RPMI8226 (cell line): ENCODE measurements around the gene PRLR.
"Not testable (repeated sequence)": the region's sequence is repeated elsewhere in the genome, so short reads cannot be mapped to it uniquely, and the experiment has no call there.

Experiments
- DNase-seq: peaks from one replicate; pipeline ENCODE4 v3.0.0-alpha.2; 2015

PRLR gene

DNA sequence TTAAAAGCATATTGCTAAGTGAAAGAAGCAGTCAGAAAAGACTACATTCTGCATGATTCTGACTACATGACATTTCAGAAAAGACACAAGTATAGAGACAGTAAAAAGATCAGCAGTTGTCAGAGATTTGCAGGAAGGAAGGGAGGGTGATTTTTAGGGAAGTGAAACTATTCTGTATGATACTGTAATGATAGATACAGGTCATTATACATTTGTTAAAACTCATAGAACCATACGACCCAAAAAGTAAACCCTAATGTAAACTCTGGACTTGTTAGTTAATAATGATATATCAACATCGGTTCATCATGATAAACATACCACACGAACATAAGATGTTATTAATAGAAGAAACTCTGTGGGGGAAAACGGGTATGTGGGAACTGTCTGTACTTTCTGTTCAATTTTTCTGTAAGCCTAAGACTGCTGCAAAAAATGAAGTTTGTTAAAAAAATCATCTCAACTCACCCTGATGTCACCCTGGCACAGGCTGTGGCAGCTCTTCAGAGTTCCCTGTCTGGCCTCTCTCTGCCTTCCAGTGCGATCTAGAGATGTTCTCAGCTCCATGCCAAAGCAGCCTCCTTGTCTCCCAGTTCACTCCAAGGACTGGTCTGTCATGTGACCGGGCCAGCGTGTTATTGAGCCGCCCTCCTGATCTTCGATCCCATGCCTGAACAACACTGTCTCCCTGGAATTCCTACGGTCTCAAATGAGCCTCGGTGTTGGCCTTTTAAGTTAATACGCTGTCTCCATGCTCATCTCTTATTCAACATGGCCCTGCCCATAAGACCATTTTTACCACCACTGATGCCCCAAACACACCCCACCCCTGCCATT, 35.4 kb downstream of the PRLR start:
- DNase-seq = peak; percentile 30

DNA sequence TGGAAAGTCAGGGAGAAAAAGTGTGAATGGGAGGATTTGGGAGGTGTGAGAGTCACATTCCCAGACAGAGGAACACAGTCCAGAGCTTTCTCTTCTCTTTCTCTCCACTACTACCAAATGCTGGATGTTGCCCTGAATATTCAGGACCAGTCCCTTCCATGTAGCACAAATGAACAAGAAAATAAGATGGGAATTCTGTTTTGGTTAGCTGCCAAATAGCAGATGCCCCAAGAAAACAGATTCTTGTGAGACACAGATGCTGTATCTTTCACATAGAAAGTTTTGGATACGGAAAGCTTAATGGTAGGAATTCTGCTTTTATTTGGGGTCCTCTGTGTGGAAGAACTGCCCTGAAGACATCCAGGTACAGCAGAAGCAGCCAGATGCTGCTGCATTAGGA, 37.8 kb downstream of the PRLR start:
- no peak for DNase-seq

DNA sequence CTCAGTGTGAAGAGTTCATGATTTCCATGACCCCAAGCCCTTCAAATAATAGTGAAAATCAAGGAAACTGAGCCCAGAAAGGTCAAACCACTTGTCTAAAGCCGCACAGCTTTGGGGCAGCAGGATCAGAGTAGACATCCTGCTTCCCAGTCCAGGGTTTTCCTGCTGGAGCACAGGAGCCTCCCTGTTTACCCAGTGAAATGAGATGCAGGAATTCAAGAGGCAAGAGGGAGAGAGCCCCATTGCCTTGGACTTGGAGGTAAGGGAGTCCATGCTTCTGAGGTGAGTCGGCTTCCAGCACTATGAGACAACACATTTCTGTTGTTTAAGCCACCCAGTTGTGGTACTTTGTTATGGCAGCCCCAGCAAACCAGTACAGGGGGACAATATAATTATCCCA, 40.5 kb downstream of the PRLR start:
- DNase-seq = not testable (repeated sequence)

DNA sequence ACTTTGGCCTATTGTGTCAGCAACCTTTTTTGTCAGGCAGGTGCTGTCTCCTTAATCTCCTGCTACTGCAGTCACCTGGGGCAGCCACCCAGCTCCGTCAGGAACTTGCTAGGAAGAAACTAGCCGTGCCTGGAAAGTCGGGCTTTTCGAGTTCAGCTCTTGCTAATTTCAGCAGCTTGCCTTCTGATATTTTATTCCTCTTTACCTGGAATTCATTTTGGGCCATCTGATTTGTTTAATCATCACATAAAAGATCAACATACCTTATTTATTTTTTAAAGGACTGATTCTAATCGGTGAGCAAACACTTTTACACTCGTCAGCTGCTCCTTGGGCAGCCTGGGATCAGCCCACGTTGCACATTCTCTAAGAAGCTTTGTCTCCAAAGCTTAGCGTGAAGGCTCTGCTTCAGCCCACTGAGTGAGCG, 42.2 kb downstream of the PRLR start:
- no peak for DNase-seq

DNA sequence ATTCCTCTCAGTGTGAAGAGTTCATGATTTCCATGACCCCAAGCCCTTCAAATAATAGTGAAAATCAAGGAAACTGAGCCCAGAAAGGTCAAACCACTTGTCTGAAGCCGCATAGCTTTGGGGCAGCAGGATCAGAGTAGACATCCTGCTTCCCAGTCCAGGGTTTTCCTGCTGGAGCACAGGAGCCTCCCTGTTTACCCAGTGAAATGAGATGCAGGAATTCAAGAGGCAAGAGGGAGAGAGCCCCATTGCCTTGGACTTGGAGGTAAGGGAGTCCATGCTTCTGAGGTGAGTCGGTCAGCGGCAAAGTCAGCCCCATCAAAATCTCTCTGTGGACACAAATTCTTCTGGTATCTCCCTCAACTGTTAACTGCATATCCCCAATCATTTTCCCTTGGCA, 42.7 kb downstream of the PRLR start:
- not testable (repeated sequence) for DNase-seq

DNA sequence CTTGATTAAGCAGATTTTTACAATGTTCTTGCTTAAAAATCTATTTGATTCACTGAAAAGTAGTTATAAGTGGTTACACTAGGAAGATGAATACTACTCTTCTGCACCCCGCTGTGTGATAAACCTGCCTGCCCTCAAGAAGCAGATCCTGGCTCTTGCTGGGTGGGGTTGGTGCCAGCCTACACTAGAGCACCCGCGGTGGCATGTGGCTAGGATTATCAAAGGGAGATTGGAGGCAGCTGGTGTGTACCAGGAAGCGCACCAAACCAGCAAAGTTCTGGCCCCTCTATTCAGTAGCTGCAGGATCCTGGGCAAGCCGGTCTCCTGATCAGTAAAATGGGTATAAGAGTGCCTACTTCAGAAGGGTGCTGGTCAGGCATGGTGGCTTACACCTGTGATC, 43.5 kb downstream of the PRLR start:
- no peak for DNase-seq

DNA sequence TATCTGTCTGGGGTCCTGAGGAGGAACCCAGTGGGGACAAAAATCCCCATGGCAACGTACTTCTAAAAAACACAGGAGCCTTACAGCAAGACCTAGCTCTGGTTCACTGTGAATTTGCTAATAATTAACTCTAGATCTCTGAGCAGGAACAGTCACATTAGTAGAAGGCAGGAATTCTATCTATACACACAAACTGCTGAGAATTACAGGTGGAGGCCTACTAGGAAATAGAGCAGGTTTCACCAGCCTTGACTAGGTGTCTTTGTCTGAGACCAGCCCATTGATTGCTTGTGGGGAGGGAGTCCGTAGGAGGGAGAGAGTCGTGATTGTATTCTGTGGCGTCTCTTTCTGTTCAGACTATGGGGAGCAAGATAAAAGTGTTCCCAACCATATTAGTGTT, 44.8 kb downstream of the PRLR start:
- no peak for DNase-seq

DNA sequence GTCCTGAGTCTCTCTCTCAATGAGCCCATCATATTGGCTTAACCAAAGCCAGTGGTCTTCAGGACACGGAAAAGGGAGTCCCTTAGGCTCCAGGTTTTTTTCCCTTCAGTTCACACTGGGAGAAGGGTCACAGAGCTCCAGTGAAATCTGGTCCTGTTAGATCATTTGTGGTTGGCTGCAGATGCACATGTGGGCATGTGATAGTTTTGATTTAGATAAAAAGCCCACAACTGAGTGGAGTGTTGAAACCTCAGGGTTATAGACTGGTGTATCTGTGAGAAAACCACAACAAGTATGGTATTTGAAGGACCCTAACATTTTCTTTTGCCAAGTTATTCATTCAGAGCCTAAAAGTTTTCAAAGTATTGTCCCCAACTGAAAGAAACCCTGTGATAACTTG, 46.7 kb downstream of the PRLR start:
- no peak for DNase-seq

DNA sequence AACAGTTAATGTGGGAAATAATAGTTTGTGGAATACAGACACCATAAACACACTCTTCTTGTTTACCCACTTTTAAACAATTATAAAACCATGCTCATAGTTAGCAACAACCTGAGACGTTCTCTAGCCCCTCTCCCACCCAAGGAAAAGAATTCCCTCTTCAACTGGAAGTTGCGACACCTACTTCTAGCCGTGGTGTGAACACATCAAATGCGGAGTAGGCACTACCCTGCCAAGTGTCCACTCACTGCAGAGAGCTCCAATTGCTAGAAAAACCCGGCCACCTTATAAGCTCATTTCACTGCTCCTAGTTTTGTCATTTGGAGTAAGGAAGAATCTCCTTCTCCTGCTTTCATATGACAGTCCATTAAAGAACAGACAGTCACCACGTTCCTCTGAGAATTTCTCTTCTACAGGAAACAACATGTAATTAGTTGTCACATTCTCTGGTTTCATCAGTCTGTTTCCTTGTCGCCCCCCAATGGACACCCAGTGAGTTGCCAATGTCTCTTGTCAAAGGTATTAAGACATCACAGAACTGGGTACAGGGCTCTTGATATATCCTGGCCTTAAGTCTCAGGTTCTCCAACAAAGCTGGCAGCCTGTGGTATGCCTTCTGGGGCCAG, 47.3 kb downstream of the PRLR start:
- peak; percentile 10 for DNase-seq

DNA sequence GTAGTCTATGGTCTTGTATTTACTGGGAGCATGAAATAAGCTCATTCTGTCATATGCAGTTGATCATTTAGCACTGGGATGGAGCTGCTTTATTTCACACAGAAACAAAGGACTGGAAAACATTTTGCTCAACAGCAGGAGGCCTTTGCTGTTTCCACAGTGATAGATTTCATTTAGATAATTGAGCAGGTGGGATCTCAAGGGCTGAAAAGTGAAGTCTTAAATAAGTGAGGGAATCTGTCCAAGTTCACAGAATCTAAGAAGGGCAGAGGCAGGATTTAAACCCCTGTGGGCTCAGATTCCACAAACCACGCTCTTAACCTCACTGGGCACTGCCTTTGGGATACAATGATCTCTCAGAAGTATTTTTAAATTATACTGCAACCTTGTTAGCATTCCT, 47.8 kb downstream of the PRLR start:
- DNase-seq = no peak

DNA sequence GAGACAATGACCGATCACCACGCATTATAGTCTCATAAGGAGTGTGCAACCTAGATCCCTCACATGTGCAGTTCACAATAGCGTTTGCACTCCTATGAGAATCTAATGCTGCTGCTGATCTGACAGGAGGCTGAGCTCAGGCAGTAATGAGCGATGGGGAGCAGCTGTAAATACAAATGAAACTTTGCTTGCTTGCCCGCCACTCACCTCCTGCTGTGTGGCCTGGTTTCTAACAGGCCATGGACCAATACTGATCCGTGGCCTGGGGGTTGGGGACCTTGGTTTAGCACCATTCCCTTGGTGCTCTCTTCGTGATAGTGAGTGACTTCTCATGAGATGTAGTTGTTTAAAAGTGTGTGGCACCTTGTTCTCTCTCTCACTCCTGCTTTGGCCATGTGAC, 50.2 kb downstream of the PRLR start:
- no peak for DNase-seq

DNA sequence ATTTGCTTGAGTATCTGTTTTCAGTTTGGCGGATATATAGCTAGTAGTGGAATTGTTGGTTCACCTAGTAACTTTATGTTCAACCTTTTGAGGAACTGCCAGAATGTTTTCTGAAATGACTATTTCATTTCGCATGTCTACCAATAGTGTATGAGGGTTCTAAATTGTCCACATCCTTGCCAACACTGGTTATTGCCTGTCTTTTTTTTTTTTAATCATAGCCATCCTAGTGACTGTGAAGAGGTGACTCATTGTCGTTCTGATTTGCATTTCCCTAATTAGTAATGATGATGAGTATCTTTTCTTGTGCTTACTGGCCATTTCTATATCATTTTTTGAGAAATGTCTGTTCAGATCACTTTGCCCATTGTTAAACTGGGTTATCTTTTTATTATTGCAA, 52.5 kb downstream of the PRLR start:
- DNase-seq = no peak

DNA sequence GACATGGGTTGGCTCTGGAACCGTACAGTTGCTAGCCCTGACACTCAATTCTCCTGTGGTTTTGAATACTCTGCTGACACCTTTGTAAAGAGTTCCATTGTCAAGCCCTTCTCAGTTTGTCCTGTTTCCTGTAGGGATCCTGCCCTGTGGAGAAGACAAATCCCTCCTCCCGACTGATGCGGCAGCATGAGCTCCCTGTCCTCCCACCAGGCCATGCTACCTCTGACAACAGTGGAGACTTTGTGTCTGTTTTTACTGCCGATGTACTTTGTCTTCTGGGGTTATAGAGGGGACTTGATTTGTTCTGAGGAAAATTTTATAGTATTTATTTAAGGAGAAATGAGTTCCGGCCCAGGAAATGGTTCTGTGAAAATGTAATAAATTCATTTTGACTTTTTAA, 57.8 kb downstream of the PRLR start:
- DNase-seq = no peak

DNA sequence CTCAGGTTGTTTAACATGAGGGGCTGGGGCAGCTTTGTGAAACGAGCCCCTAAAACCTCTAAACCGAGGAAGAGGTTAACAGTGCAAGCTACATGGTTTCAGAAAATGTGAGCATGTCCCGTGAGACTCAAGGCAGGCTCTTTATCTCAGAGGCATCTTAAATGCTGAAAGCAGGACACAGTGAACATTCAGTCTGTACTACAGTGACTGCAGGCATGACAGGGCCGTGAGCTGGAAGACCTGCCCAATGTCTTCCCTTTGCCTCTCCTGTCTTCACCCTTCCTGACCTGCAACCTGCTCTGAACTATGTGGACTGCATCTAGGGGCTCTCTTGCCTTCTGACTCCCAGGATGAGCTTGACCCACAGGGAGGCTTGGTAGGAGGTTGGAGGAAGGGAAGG, 58.3 kb downstream of the PRLR start:
- DNase-seq = no peak

DNA sequence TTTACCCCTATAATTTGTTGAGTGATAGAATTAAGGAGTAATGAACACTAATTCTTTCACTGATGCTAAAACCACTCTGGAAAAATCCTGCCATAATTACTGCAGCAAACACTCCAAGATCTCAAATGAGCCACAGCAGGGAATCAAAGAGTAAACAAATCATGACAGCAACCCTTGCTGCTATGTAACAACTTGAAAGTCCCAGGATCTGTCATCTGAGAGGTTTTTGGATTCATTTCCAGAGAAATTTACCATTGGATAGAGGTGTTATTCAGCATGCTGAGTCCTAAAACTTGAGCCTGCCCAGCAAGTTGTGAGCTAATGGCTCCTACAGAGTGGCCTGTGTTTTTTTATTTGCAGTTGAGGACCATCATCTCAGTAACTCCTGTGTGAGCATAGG, 59.2 kb downstream of the PRLR start:
- DNase-seq = no peak

DNA sequence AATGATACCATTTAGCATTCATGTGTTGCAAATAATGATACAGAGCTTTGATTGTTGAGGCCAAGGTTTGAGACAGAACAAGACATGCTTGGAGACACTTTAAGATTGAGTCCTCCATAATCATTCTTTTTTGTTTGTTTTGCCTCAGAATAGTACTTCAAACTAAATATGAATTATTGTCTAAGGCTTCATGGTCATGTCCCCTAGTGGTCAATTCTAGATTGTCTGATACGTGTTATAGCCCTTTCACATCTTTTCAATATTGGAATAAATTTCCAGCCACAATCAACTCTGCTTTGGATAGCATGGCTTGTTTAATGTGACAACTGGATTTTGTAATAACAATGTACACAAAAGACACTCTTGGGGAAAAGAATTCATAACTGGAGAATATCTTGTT, 64.2 kb downstream of the PRLR start:
- no peak for DNase-seq

DNA sequence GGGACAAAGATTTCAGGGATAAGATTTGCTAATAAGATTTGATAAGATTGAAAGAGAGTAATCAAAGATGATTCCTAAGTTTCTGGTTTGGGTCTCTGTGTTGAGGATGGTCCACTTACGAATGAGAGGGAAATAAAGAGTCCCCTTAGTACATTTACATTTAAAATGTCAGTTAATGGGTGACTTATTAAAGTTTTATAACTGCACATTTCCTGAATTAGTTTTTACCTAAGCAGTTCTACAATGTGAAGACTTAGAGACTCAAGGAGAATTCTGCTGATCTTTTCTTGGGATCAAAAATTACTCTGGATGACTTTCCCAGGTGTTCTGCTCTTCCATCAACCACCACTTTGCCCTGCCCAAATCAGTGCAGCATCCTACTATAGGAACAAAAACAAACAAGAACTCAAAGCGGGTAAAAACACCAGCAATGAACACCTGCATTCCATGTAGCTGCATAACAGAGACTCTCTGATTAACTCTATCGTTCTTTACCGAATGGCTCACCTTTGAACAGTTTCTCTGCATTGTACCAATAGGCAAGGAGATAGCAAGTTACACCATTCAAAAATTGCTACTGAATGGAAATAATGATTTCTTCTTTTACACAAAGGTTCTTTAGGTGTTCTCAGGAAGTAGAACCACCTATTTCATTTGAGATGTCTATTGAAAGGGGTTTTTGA, 65.3 kb downstream of the PRLR start:
- no peak for DNase-seq

DNA sequence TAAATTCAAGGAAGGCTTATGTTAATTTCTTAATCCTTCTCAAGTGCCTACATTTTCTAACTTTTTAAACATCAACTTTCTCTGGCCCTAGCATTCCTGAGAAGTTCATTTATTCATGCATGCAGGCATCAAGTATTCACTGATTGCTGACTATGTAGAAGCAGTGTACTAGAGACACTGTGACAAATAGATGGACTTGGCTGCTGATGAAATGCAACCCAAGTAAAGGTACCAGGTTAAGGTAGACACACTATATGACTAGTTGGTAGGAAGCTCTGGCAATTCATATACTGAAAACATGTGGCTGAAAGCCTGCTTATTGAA, 66.6 kb downstream of the PRLR start:
- DNase-seq = no peak

DNA sequence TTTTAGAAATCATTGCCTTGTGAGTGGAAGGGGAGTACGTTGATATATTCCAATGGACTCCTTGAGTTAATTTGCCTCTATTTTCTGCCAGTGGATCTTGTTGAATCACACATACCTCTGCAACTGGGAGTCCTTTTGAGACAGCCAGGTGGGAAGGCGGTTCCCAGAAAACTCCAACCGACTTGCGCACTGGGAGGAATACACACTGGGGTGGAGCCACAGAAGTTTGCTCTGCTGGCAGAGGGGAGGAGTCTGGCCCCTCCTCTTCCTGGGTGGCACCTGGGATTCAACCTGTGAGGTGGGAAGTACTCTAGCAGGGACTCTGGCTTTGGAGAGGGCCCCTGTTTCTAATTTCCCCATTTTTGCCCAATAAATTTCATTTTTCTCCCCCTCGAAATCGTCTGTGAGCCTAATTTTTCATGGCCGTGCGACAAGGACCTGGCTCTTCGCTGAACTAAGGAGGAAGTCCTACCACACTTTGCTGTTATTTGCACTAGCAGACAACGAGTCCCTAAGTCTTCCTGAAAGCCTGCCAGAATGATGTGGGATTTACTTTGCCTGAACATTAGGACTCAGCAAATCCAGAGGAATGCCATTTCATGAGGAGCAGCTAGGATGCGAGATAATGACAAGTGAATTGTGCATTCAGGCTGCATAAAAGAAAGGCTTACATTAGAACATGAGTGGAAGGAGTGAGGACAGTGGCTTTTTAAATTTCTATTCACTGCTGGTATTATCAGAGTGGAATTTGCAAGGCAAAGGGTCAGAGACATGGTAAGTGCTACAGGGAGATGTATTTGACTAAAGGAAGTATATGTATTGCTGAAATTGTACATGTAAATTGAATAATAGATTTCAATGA, 67.2 kb downstream of the PRLR start:
- no peak for DNase-seq

DNA sequence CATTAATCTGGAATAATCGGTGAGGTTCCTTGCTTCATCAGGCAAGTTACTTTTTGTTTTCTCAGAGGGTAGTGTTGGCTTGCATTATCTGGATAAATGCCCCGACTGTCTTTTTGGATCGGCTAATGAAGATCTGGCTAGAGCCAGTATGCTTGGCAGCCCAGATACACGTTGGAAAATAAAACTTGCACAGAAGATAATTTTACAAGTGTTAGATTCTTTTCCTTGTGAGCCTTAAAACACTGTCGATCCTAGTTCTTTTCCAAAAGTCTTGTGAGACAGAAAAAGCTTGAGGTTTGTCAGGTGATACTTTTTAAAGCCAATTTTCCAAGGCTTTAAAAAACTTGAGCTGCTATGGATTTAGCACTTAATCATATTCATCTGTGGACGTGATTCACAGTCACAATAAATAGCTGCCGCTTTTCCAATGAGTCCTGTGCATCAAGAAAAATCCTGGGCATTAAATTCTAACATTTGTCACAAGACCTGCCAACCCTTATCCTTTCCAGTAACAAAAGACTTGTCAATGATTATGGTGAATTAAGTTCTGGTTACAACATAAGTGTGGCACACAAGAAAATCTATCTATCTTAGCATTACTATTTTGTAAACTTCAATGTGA, 68.5 kb downstream of the PRLR start:
- DNase-seq = no peak

DNA sequence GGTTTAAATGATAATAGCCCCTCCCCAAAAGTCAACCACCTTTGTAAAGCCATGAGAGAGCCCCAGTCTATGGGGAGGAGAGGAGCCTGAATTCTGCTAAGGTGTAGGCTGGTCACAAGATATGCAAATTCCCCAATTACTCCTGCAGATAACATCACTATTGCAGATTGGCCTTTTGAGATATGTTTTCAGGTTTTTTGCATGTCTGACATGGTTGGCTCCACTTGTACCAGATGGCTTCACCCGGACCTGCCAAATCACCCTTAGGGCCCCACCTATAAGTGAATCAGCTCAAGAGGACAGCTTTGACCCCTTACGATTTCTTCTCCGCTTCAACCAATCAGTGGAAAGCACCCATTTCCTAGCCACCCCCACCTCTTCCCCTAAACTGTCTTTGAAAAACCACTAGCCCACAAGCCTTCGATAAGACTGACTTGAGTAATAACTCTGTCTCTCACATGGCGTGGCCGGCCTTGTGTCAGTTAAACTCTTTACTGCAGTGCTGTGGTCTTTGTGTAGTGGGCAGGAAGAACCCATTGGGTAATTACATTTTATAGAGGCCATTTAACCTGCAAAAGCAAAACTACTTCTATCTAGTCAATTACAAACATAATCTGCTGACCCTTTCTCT, 69.7 kb downstream of the PRLR start:
- no peak for DNase-seq

DNA sequence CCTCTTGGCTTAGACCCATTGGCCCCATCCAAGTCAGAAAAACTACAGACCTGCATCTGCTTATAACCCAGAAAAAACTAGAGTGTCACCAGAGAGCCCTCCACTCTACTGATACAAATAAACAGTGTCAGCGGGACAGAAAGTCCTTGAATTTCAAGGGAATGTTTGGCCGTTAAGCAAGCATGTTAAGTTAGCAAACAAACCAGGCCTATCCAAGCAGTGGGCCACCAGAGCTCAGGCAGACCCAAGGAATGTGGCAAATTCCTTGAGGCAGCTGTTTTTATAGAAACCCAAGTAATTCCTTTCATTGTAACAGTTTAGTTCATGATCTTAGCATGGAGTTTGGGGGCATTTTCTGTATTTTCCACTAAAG, 70.9 kb downstream of the PRLR start:
- no peak for DNase-seq
